Measurements from ENCODE around the gene ECM2.
"Not testable (repeated sequence)": the region's sequence is repeated elsewhere in the genome, so short reads cannot be mapped to it uniquely, and the experiment has no call there.

The ECM2 gene

DNA sequence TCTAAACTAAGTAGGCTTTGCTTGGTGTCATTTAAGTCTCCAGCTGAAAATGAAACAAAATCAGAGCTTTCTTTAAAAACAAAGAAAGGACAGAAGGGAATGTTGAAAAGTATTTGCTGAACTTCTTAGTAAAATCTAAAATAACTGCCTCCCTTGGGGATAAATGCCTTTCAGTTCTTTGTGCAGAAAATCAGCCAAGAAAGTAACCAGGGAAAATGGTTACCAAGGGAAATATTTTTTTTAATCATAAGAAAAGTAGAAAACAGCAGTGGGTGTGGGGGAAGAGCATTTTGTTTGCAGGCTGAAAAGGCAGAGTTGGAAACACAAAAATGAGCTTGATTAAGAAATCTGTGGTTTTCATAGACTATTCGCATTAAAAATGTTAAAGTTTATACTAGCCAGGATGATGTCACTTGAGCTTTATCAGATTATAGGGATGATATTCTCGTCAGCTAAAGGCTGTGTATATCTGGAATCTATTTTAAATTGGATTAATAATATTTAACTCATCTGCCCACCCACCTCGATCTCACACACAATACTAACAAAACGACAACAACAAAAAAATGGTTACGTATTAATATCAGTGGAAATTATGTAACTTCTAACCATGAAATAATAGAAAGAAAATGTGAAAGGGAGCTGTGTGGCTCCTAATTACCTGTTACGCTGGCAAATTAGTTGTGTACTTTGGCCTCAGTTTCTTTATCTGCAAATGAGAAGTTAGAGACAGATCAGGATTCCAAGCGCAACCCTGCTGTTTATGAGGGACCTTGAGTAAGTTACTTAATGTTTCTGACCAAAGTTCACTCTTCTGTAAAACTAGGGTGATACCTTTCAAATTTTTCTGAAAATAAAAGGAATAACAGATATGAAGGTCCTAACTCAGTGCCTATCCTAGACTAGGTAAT lies at the start of gene ECM2:
ECM2 (minus strand) TSS at position 51 of the 911 bp plus-strand sequence. CDS start 13,124 bp downstream, outside the sequence.
- no peak within 1 kb of the TSS for H3K27ac ChIP-seq

GRCh38 chr9:92576175-92576574 lies 40.4 kb upstream of the ECM2 start:
- TF ChIP-seq, protein P1, sequence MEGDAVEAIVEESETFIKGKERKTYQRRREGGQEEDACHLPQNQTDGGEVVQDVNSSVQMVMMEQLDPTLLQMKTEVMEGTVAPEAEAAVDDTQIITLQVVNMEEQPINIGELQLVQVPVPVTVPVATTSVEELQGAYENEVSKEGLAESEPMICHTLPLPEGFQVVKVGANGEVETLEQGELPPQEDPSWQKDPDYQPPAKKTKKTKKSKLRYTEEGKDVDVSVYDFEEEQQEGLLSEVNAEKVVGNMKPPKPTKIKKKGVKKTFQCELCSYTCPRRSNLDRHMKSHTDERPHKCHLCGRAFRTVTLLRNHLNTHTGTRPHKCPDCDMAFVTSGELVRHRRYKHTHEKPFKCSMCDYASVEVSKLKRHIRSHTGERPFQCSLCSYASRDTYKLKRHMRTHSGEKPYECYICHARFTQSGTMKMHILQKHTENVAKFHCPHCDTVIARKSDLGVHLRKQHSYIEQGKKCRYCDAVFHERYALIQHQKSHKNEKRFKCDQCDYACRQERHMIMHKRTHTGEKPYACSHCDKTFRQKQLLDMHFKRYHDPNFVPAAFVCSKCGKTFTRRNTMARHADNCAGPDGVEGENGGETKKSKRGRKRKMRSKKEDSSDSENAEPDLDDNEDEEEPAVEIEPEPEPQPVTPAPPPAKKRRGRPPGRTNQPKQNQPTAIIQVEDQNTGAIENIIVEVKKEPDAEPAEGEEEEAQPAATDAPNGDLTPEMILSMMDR (conservative IDR thresholded peaks at IDR 0.05), result no peak
- no peak overlapping the region for H3K27ac ChIP-seq

More for the DNA sequence above, at the start of gene ECM2:
- TF ChIP-seq, protein P1 (conservative IDR thresholded peaks at IDR 0.05), result no peak

- H3K27ac ChIP-seq, result not testable (repeated sequence)
Observed at GRCh38 chr9:92573612-92574011, 37.8 kb upstream of the ECM2 start.

DNA sequence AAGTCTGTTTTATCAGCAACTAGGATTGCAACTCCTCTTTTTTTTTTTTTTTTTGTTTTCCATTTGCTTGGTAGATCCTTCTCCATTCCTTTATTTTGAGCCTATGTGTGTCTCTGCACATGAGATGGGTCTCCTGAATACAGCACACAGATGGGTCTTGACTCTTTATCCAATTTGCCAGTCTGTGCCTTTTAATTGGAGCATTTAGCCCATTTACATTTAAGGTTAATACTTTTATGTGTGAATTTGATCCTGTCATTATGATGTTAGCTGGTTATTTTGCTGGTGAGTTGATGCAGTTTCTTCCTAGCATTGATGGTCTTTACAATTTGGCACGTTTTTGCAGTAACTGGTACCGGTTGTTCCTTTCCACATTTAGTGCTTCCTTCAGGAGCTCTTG lies 36.1 kb upstream of the ECM2 start:
- H3K27ac ChIP-seq, result not testable (repeated sequence)

DNA sequence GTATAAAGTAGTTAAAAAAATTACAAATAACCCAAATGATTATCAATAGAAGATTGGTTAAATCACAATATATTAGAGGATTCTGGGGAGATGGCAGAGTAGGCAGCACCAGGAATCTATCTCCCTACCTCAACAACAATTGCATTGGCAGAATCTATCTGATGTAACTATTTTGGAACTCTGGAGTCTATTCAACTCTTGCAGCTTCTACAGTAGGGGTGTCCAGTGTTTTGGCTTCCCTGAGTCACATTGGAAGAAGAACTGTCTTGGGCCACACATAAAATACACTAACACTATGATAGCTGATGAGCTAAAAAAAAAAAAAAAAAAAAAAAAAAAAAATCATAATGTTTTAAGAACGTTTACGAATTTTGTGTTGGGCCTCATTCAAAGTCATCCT lies 29.2 kb upstream of the ECM2 start:
- TF ChIP-seq, protein P1 (conservative IDR thresholded peaks at IDR 0.05), result no peak
- H3K27ac ChIP-seq, result peak overlapping the region; percentile 77

GRCh38 chr9:92564504-92564903 lies 28.7 kb upstream of the ECM2 start:
- H3K27ac ChIP-seq, result peak overlapping the region; percentile 77
- TF ChIP-seq, protein P1 (conservative IDR thresholded peaks at IDR 0.05), result no peak

DNA sequence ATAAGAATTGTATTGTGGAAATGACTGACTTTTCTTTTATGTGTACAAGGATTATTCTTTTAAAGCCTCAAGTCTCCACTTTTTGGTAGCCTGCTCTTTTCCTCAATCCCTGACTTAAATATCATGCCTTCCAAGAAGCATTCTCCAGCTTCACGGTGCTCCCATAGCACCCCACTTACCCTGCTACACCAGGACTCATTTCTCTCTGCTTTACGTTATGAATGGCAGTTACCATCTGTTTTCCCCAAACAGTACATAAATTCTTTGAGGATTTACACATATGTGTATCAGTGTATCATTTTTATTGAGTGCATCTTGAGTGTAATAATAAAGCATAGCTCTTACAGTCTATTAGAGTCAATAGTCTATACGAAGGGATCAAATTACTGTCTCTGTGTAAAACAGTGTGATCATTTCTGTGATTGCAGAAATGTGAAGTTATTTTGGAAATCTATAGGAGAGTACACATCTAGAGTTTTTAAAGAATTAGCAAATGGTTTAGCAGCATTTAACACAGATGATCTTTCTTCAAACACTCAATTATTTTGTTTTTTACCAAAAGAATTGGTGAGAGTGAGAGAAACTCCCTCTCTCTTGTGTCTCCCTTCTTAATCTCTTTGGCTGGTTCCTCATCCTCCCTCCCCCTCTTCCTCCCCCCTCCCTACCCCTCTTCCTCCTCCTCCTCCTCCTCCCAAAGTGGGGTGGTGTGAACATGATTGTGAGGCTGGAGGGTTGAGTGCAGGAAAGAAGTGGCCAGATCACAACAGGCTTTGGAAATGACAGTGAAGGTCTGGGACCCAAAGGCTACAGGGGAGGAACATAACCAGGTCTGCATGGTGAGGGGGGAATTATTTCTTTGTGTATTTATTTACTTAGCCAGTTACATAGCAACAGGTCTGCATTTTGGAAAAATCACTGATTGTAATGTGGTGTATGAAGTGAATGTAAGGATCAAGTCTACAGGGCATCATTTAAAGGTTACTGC lies 27.6 kb upstream of the ECM2 start:
- peak overlapping the region; percentile 77 for H3K27ac ChIP-seq
- TF ChIP-seq, protein P1 (conservative IDR thresholded peaks at IDR 0.05), result no peak

DNA sequence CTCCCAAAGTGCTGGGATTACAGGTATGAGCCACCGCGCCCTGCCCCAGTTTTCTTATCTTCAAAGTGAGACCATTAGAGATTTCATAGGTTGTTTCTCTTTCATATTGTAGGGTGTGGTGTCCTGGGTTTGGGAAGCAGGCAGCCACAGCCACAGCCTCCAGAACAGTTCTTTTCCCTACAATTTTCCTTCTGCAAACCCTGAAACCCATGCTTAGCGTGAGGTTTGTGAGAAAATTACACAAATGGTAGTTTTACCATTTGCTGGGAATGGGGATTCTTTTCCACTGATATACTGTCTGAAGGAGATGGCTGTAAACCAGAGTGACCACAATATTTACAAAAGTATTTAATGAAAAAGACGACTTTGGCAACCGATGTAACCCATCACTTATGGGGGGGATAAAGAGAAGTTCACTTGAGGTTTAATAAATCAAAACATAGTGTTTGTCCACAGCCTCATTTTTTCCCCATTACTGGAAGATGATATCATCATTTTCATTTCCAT lies 26.7 kb upstream of the ECM2 start:
- TF ChIP-seq, protein P1 (conservative IDR thresholded peaks at IDR 0.05), result no peak

More for the DNA sequence above, 26.7 kb upstream of the ECM2 start:
- no peak overlapping the region for H3K27ac ChIP-seq
